ENCODE data around the gene TRPT1.

The TRPT1 gene

GRCh38 chr11:64223001-64223651, 2.9 kb downstream of the TRPT1 start:
- no peak overlapping the region for H3K4me3 ChIP-seq (ENCODE audit: low read length)
- TF ChIP-seq ZNF274 (IDR thresholded peaks at IDR 0.05; ENCODE audit: low read depth, low read length) = no peak

- no peak overlapping the region for H3K4me3 ChIP-seq (ENCODE audit: low read length)
- TF ChIP-seq ZNF274 (IDR thresholded peaks at IDR 0.05; ENCODE audit: low read depth, low read length) = no peak
Measured at GRCh38 chr11:64222651-64223000, 3.4 kb downstream of the TRPT1 start.

- no peak overlapping the region for H3K4me3 ChIP-seq (ENCODE audit: low read length)
- no peak for TF ChIP-seq ZNF274 (IDR thresholded peaks at IDR 0.05; ENCODE audit: low read depth, low read length)
Measured at GRCh38 chr11:64220798-64221197, 5.2 kb downstream of the TRPT1 start.

- TF ChIP-seq ZNF274 (IDR thresholded peaks at IDR 0.05; ENCODE audit: low read depth, low read length) = no peak
- no peak overlapping the region for H3K4me3 ChIP-seq (ENCODE audit: low read length)
Measured at GRCh38 chr11:64220271-64220670, 5.7 kb downstream of the TRPT1 start.

GRCh38 chr11:64219755-64220154, 6.2 kb downstream of the TRPT1 start:
- no peak overlapping the region for H3K4me3 ChIP-seq (ENCODE audit: low read length)
- TF ChIP-seq ZNF274 (IDR thresholded peaks at IDR 0.05; ENCODE audit: low read depth, low read length) = no peak

- H3K4me3 ChIP-seq (ENCODE audit: low read length) = no peak overlapping the region
- TF ChIP-seq ZNF274 (IDR thresholded peaks at IDR 0.05; ENCODE audit: low read depth, low read length) = no peak
Measured at GRCh38 chr11:64219354-64219684, 6.7 kb downstream of the TRPT1 start.

- no peak for TF ChIP-seq ZNF274 (IDR thresholded peaks at IDR 0.05; ENCODE audit: low read depth, low read length)
- no peak overlapping the region for H3K4me3 ChIP-seq (ENCODE audit: low read length)
Measured at GRCh38 chr11:64218628-64219353, 7.2 kb downstream of the TRPT1 start.

- no peak for TF ChIP-seq ZNF274 (IDR thresholded peaks at IDR 0.05; ENCODE audit: low read depth, low read length)
- no peak overlapping the region for H3K4me3 ChIP-seq (ENCODE audit: low read length)
Measured at GRCh38 chr11:64216879-64217278, 9.1 kb downstream of the TRPT1 start.

- no peak for TF ChIP-seq ZNF274 (IDR thresholded peaks at IDR 0.05; ENCODE audit: low read depth, low read length)
- no peak overlapping the region for H3K4me3 ChIP-seq (ENCODE audit: low read length)
Measured at GRCh38 chr11:64211181-64211872, 14.7 kb downstream of the TRPT1 start.

- TF ChIP-seq ZNF274 (IDR thresholded peaks at IDR 0.05; ENCODE audit: low read depth, low read length) = no peak
Measured at GRCh38 chr11:64210301-64211020, 15.5 kb downstream of the TRPT1 start.

GRCh38 chr11:64209563-64209843, 16.5 kb downstream of the TRPT1 start:
- H3K4me3 ChIP-seq (ENCODE audit: low read length) = no peak overlapping the region
- TF ChIP-seq ZNF274 (IDR thresholded peaks at IDR 0.05; ENCODE audit: low read depth, low read length) = no peak

More at GRCh38 chr11:64210301-64211020, 15.5 kb downstream of the TRPT1 start:
- H3K4me3 ChIP-seq (ENCODE audit: low read length) = no peak overlapping the region

GRCh38 chr11:64208796-64209562, 17.0 kb downstream of the TRPT1 start:
- no peak overlapping the region; the same call in 1 of the 2 replicates for H3K4me3 ChIP-seq (ENCODE audit: low read length)
- no peak for TF ChIP-seq ZNF274 (IDR thresholded peaks at IDR 0.05; ENCODE audit: low read depth, low read length)

GRCh38 chr11:64208086-64208795, 17.7 kb downstream of the TRPT1 start:
- H3K4me3 ChIP-seq (ENCODE audit: low read length) = peak overlapping the region; percentile 76; the same call in 1 of the 2 replicates
- TF ChIP-seq ZNF274 (IDR thresholded peaks at IDR 0.05; ENCODE audit: low read depth, low read length) = no peak
